Measurements from ENCODE around the gene SLC2A2. TPM values are rescaled to one million over a fixed set of nuclear protein-coding genes. Genes with fewer than 3 reads are reported as not detected.

The SLC2A2 gene
- total and polyA plus RNA-seq, 3 donors from 2014 or later = 0.12 TPM; not detected in 2

- no peak for DNase-seq
- WGBS, 2 donors = 84 to 96% methylated on average over 2 of the region's 2 CpGs
Measured at GRCh38 chr3:171011109-171011872, 15.2 kb downstream of the SLC2A2 start.

GRCh38 chr3:171007316-171007715 is 19.2 kb downstream of the SLC2A2 start:
- Histone ChIP-seq H3K36me3 (ENCODE audit: low read depth, missing control alignments) (no peaks in the 10 kb centered on the region), H3K4me1 (no peaks in the 10 kb centered on the region), H3K9me3 (no peaks in the 10 kb centered on the region), H3K27ac (no peak overlapping the region), H3K27me3 (no peaks in the 10 kb centered on the region), H3K4me3 (no peak overlapping the region)
- TF ChIP-seq CTCF (IDR thresholded peaks at IDR 0.05) = no peak
- TF ChIP-seq POLR2A (IDR thresholded peaks at IDR 0.05) = no peak
- intact Hi-C loops (cut with DNase I; ENCODE audit: low total_unique reads) = no loop called here
- DNase-seq = no peak

More at GRCh38 chr3:171011109-171011872, 15.2 kb downstream of the SLC2A2 start:
- no peaks in the 10 kb centered on the region for H3K9me3 ChIP-seq
- no peaks in the 10 kb centered on the region for H3K27me3 ChIP-seq
- TF ChIP-seq CTCF (IDR thresholded peaks at IDR 0.05) (no peak), POLR2A (IDR thresholded peaks at IDR 0.05) (no peak)
- intact Hi-C loops (cut with DNase I; ENCODE audit: low total_unique reads) = no loop called here
- no peaks in the 10 kb centered on the region for H3K36me3 ChIP-seq (ENCODE audit: low read depth, missing control alignments)
- H3K4me1 ChIP-seq = no peaks in the 10 kb centered on the region
- H3K4me3 ChIP-seq = no peak overlapping the region
- H3K27ac ChIP-seq = no peak overlapping the region

GRCh38 chr3:171005648-171006047 is 20.9 kb downstream of the SLC2A2 start:
- TF ChIP-seq CTCF (IDR thresholded peaks at IDR 0.05) (no peak), POLR2A (IDR thresholded peaks at IDR 0.05) (no peak)
- Histone ChIP-seq H3K27ac (no peak overlapping the region), H3K4me3 (no peak overlapping the region), H3K9me3 (no peaks in the 10 kb centered on the region), H3K36me3 (ENCODE audit: low read depth, missing control alignments) (no peaks in the 10 kb centered on the region), H3K27me3 (no peaks in the 10 kb centered on the region), H3K4me1 (no peaks in the 10 kb centered on the region)
- DNase-seq = no peak
- intact Hi-C loops (cut with DNase I; ENCODE audit: low total_unique reads) = no loop called here
- 94 to 96% methylated on average over 4 of the region's 4 CpGs for WGBS, 2 donors

- no peak overlapping the region for H3K27ac ChIP-seq
- no peaks in the 10 kb centered on the region for H3K9me3 ChIP-seq
- no peak for TF ChIP-seq CTCF (IDR thresholded peaks at IDR 0.05)
- H3K4me1 ChIP-seq = no peaks in the 10 kb centered on the region
- no peaks in the 10 kb centered on the region for H3K36me3 ChIP-seq (ENCODE audit: low read depth, missing control alignments)
- intact Hi-C loops (cut with DNase I; ENCODE audit: low total_unique reads) = no loop called here
- 88 to 89% methylated on average over 5 of the region's 5 CpGs for WGBS, 2 donors
- no peak overlapping the region for H3K4me3 ChIP-seq
- DNase-seq = no peak
- H3K27me3 ChIP-seq = no peaks in the 10 kb centered on the region
Measured at GRCh38 chr3:171001957-171002694, 24.4 kb downstream of the SLC2A2 start.
